Measurements from ENCODE around the gene GNPTG.

GNPTG gene

DNA sequence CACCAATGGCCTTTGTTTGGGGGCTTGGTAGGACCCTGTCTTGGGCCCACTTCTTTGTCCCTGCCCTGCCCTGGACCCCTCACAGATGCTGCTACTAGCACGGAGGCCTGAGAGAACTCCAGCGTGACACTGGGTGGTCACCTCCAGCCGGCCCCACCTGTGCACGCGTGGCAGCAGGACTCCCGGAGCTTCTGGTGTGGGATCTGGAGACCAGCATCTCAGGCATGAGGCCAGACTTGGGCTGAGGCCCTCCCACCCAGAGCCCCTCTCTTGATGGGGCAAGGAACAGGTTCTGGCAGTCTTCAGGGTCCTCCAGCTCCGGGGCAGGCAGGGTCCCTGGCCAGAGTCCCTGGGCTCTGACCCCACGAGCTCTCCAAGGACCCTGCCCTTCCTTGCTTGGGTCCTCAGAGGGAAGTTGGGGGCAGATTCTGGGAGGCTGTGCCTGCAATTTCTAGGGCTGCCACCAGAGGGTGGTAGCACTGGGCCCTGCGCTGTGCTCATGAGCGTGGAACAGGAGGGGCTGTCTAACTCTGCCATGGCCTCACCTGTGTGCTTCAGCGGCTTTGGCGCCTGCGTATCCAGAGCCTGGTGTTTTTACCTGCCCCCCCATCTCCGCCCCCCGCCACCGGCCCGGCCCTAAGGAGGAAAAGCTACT is 21.3 kb upstream of the GNPTG start:
- peaks cover 28% of the 10 kb centered on the region for H3K27me3 ChIP-seq (ENCODE audit: insufficient read depth, low read depth)
- no peaks in the 10 kb centered on the region for H4K20me1 ChIP-seq (ENCODE audit: insufficient read depth)
- H3K9ac ChIP-seq = no peak overlapping the region
- peaks cover 25% of the 10 kb centered on the region for H3K4me1 ChIP-seq (ENCODE audit: low read depth, poor library complexity, severe bottlenecking)
- TF ChIP-seq CTCF (conservative IDR thresholded peaks at IDR 0.05; ENCODE audit: low read depth, low read length) = peak; percentile 75
- no peaks in the 10 kb centered on the region for H3K79me2 ChIP-seq (ENCODE audit: insufficient read depth, low read depth)
- no peak overlapping the region for H3K4me2 ChIP-seq
- H3K4me3 ChIP-seq (IDR thresholded peaks at IDR 0.05; ENCODE audit: insufficient read depth, low read depth, low read length) = no peak overlapping the region
- no peaks in the 10 kb centered on the region for H3K36me3 ChIP-seq (ENCODE audit: insufficient read depth)
- H2AFZ ChIP-seq (ENCODE audit: low read depth) = no peak overlapping the region
- no peak overlapping the region for H3K27ac ChIP-seq

DNA sequence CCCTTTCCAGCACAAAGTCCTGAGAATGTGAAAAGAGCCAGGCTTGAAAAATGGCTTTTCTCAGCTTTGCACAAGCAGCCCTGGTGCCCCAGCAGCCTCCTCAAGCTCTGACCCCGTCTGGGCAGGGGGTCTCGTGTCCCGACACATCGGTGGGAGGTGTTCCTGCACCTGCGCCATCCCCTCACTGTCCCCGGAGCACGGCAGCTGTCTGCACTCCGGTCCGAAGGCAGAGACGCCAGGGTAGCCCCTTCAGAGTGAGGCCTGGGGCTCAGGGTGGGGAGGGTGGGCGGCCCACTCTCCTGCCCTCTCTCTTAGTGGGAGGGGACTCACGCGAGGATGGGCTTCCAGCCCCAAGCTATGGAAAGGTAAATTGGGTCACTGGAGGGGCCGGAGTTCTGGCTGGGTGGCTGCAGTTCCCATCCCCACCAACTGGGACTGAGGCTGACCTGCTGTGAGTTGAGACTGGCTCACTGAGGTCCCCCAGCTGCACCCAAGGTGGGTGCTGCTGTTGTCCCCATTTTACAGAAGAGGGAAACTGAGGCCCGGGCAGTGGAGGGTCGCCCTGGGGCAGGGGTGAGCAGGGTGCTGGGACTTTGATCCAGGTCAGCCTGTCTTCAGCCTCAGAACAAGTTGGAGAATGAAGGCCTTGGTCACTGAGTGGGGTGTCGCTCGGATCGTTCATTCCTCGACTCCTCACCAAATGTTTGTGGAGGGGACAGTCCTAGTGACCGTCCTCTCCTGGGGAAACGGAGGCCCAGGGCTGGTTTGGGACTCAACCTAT is 20.6 kb upstream of the GNPTG start:
- peaks cover 25% of the 10 kb centered on the region for H3K4me1 ChIP-seq (ENCODE audit: low read depth, poor library complexity, severe bottlenecking)
- H3K4me3 ChIP-seq (IDR thresholded peaks at IDR 0.05; ENCODE audit: insufficient read depth, low read depth, low read length) = peak overlapping the region; percentile 51
- H3K27ac ChIP-seq = peak overlapping the region; percentile 82
- no peaks in the 10 kb centered on the region for H3K36me3 ChIP-seq (ENCODE audit: insufficient read depth)
- peak overlapping the region; percentile 80 for H3K9ac ChIP-seq
- no peak for TF ChIP-seq CTCF (conservative IDR thresholded peaks at IDR 0.05; ENCODE audit: low read depth, low read length)
- H3K27me3 ChIP-seq (ENCODE audit: insufficient read depth, low read depth) = peaks cover 35% of the 10 kb centered on the region
- H3K4me2 ChIP-seq = peak overlapping the region; percentile 100
- H3K79me2 ChIP-seq (ENCODE audit: insufficient read depth, low read depth) = no peaks in the 10 kb centered on the region
- no peaks in the 10 kb centered on the region for H4K20me1 ChIP-seq (ENCODE audit: insufficient read depth)
- peak overlapping the region; percentile 71; the same call in 1 of the 2 replicates for H2AFZ ChIP-seq (ENCODE audit: low read depth)

- Histone ChIP-seq H3K4me1 (ENCODE audit: low read depth, poor library complexity, severe bottlenecking) (peaks cover 25% of the 10 kb centered on the region), H3K79me2 (ENCODE audit: insufficient read depth, low read depth) (no peaks in the 10 kb centered on the region), H3K27ac (peak overlapping the region; percentile 82), H3K9ac (peak overlapping the region; percentile 80), H4K20me1 (ENCODE audit: insufficient read depth) (no peaks in the 10 kb centered on the region), H3K4me3 (IDR thresholded peaks at IDR 0.05; ENCODE audit: insufficient read depth, low read depth, low read length) (peak overlapping the region; percentile 51), H3K36me3 (ENCODE audit: insufficient read depth) (no peaks in the 10 kb centered on the region), H3K27me3 (ENCODE audit: insufficient read depth, low read depth) (peaks cover 43% of the 10 kb centered on the region), H2AFZ (ENCODE audit: low read depth) (peak overlapping the region; percentile 71; the same call in 1 of the 2 replicates), H3K4me2 (peak overlapping the region; percentile 100)
- TF ChIP-seq CTCF (conservative IDR thresholded peaks at IDR 0.05; ENCODE audit: low read depth, low read length) = no peak
These were observed 19.8 kb upstream of the GNPTG start for GRCh38 chr16:1331712-1332617.

DNA sequence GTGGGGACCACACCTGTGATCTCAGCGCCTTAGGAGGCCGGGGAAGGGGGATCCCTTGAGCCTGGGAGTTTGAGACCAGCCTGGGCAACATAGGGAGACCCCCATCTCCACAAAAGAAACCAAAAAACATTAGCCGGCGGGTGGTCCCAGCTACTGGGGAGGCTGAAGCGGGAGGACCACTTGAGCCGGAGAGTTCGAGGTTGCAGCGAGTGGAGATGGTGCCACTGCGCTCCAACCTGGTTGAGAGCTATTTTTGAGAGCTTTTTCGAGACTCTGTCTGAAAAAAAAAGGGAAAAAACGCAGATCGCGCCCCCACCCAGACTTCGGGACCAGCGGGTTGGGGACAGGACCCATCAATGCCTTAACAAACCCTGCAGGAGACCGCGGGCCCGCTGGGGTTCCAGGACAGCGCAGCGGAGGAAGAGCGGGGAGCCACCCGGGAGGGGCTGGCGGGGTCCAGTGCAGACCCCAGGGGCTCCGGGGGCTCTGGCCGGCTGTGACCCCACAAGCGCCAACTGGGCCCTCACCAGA is 19.0 kb upstream of the GNPTG start:
- Histone ChIP-seq H3K27ac (peak overlapping the region; percentile 82), H4K20me1 (ENCODE audit: insufficient read depth) (no peaks in the 10 kb centered on the region), H2AFZ (ENCODE audit: low read depth) (peak overlapping the region; percentile 71), H3K36me3 (ENCODE audit: insufficient read depth) (no peaks in the 10 kb centered on the region), H3K9ac (peak overlapping the region; percentile 80), H3K27me3 (ENCODE audit: insufficient read depth, low read depth) (peaks cover 51% of the 10 kb centered on the region), H3K79me2 (ENCODE audit: insufficient read depth, low read depth) (no peaks in the 10 kb centered on the region), H3K4me3 (IDR thresholded peaks at IDR 0.05; ENCODE audit: insufficient read depth, low read depth, low read length) (peak overlapping the region; percentile 44), H3K4me2 (peak overlapping the region; percentile 100), H3K4me1 (ENCODE audit: low read depth, poor library complexity, severe bottlenecking) (peaks cover 25% of the 10 kb centered on the region)
- no peak for TF ChIP-seq CTCF (conservative IDR thresholded peaks at IDR 0.05; ENCODE audit: low read depth, low read length)

All from KMS-11 (cell line).